Left lobe of liver (tissue), 2 donors: ENCODE results near the gene PXDN. TPM values are rescaled to one million over a fixed set of nuclear protein-coding genes. Genes with fewer than 3 reads are reported as not detected.
A peak's percentile ranks its signal among the peaks of the same experiment; 100 is the strongest.
"Not testable (repeated sequence)": the region's sequence is repeated elsewhere in the genome, so short reads cannot be mapped to it uniquely, and the experiment has no call there.

Experiments used
- ATAC-seq: fragments of 200-7000 bp; cut with Tn5 transposase; one replicate; pipeline ENCODE4 v1.9.1; 2020; ENCODE audit warnings: mild to moderate bottlenecking, moderate library complexity
- DNase-seq: peaks from one replicate; pipeline ENCODE4 v3.0.0-alpha.2; 2020; ENCODE audit warnings: low spot score
- total RNA-seq: library from RNA; stranded (reverse); gene quantifications from one replicate; pipeline ENCODE4 v1.2.1, GENCODE V29; 2021
- donor health status: DM: no; HTN: no; CAD: no; lungs with moderate emphysema.
- donor health status: DM: no; HTN: yes; CAD: no.

The PXDN gene
- total RNA-seq, 1 donor from 2014 or later, result 9.4 TPM

GRCh38 chr2:1727101-1727771 lies 17.1 kb downstream of the PXDN start:
- DNase-seq, result peak; percentile 41
- ATAC-seq, result peak; percentile 61

- ATAC-seq, result no peak
- DNase-seq, result no peak
These were observed 17.8 kb downstream of the PXDN start for GRCh38 chr2:1726558-1726957.

- not testable (repeated sequence) for ATAC-seq, DNase-seq
These were observed 20.0 kb downstream of the PXDN start for GRCh38 chr2:1724351-1724750.

- DNase-seq (no peak), ATAC-seq (no peak)
These were observed 20.8 kb downstream of the PXDN start for GRCh38 chr2:1723397-1724042.

- no peak for ATAC-seq
- peak; percentile 21 for DNase-seq
These were observed 21.6 kb downstream of the PXDN start for GRCh38 chr2:1722692-1723091.

- no peak for DNase-seq
- ATAC-seq, result no peak
These were observed 22.3 kb downstream of the PXDN start for GRCh38 chr2:1721706-1722646.

- no peak for ATAC-seq
- no peak for DNase-seq
These were observed 25.7 kb downstream of the PXDN start for GRCh38 chr2:1718339-1719220.

- ATAC-seq (peak; percentile 38), DNase-seq (no peak)
These were observed 27.2 kb downstream of the PXDN start for GRCh38 chr2:1717113-1717512.

- ATAC-seq (no peak), DNase-seq (no peak)
These were observed 27.9 kb downstream of the PXDN start for GRCh38 chr2:1716441-1716840.

- not testable (repeated sequence) for DNase-seq, ATAC-seq
These were observed 28.4 kb downstream of the PXDN start for GRCh38 chr2:1716014-1716305.

- DNase-seq, result no peak
- ATAC-seq, result peak; percentile 47
These were observed 28.9 kb downstream of the PXDN start for GRCh38 chr2:1715184-1716013.

- DNase-seq (no peak), ATAC-seq (no peak)
These were observed 29.8 kb downstream of the PXDN start for GRCh38 chr2:1714291-1715064.

GRCh38 chr2:1713839-1714236 lies 30.5 kb downstream of the PXDN start:
- ATAC-seq, result no peak
- DNase-seq, result no peak

GRCh38 chr2:1713142-1713838 lies 31.0 kb downstream of the PXDN start:
- no peak for DNase-seq
- ATAC-seq, result no peak

- DNase-seq (no peak), ATAC-seq (no peak)
These were observed 34.3 kb downstream of the PXDN start for GRCh38 chr2:1709946-1710560.

GRCh38 chr2:1709335-1709605 lies 35.0 kb downstream of the PXDN start:
- DNase-seq, result no peak
- ATAC-seq, result no peak

- DNase-seq (no peak), ATAC-seq (no peak)
These were observed 35.6 kb downstream of the PXDN start for GRCh38 chr2:1708476-1709334.
